ENCODE data around the gene PPM1N. TPM values are rescaled to one million over a fixed set of nuclear protein-coding genes. Genes with fewer than 3 reads are reported as not detected.

The PPM1N gene
- total and polyA plus RNA-seq, 2 of the 13 experiments (the other 11 are each of a cell fraction or from before 2014, with no cell fraction given), result 0.31 to 1.8 TPM

GRCh38 chr19:45469132-45469944 is 28.9 kb upstream of the PPM1N start (continued):
- no peak for TF ChIP-seq ZFAT (CRISPR knock-in tag; conservative IDR thresholded peaks at IDR 0.05)
- TF ChIP-seq ZNF317 (CRISPR knock-in tag; IDR thresholded peaks at IDR 0.05), result peak; percentile 83
- TF ChIP-seq, protein P1, sequence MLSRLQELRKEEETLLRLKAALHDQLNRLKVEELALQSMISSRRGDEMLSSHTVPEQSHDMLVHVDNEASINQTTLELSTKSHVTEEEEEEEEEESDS (CRISPR knock-in tag; IDR thresholded peaks at IDR 0.05; ENCODE audit: borderline replicate concordance), result no peak
- no peak for TF ChIP-seq ZFYVE20 (CRISPR knock-in tag; IDR thresholded peaks at IDR 0.05; ENCODE audit: borderline replicate concordance, low read depth)
- TF ChIP-seq RELA (CRISPR knock-in tag; IDR thresholded peaks at IDR 0.05), result no peak
- TF ChIP-seq MLX (CRISPR knock-in tag; IDR thresholded peaks at IDR 0.05), result no peak
- no peak for TF ChIP-seq ZSCAN30 (CRISPR knock-in tag; IDR thresholded peaks at IDR 0.05)
- TF ChIP-seq TBL1XR1 (IDR thresholded peaks at IDR 0.05; ENCODE audit: borderline replicate concordance, low read length, partially characterized antibody), result peak; percentile 29
- no peak for TF ChIP-seq ZNF83 (CRISPR knock-in tag; IDR thresholded peaks at IDR 0.05; ENCODE audit: borderline replicate concordance)
- TF ChIP-seq MEF2D (CRISPR knock-in tag; IDR thresholded peaks at IDR 0.05), result peak; percentile 71
- TF ChIP-seq NFE2L1 (CRISPR knock-in tag; IDR thresholded peaks at IDR 0.05; ENCODE audit: borderline replicate concordance), result no peak
- no peak for TF ChIP-seq ZNF790 (CRISPR knock-in tag; IDR thresholded peaks at IDR 0.05; ENCODE audit: borderline replicate concordance)
- TF ChIP-seq ZNF543 (CRISPR knock-in tag; IDR thresholded peaks at IDR 0.05), result no peak
- no peak for TF ChIP-seq ADNP (CRISPR knock-in tag; IDR thresholded peaks at IDR 0.05)
- TF ChIP-seq KAT7 (CRISPR knock-in tag; IDR thresholded peaks at IDR 0.05; ENCODE audit: borderline replicate concordance), result no peak
- TF ChIP-seq KDM5B (CRISPR knock-in tag; IDR thresholded peaks at IDR 0.05; ENCODE audit: borderline replicate concordance), result peak; percentile 79
- no peak for TF ChIP-seq YY1 (IDR thresholded peaks at IDR 0.05; ENCODE audit: insufficient read depth, insufficient replicate concordance, low read depth, low read length)
- no peak; the same call in 1 of the 2 replicates for TF ChIP-seq ATF7-NPFF (CRISPR knock-in tag; IDR thresholded peaks at IDR 0.05; ENCODE audit: low read depth)
- 0 out of 2 replicates have a peak, but pooled peaks have one; percentile 27 for TF ChIP-seq HMG20B (CRISPR knock-in tag; conservative IDR thresholded peaks at IDR 0.05)
- TF ChIP-seq SRSF1 (optimal IDR thresholded peaks at IDR 0.05; ENCODE audit: low read depth, low read length), result peak; percentile 72
- TF ChIP-seq ZZZ3 (CRISPR knock-in tag; IDR thresholded peaks at IDR 0.05; ENCODE audit: borderline replicate concordance), result no peak
- no peak for TF ChIP-seq MED8 (CRISPR knock-in tag; IDR thresholded peaks at IDR 0.05; ENCODE audit: insufficient replicate concordance)
- no peak for TF ChIP-seq SRSF4 (IDR thresholded peaks at IDR 0.05; ENCODE audit: low read depth, low read length, poor library complexity, severe bottlenecking)
- 0 out of 2 replicates have a peak, but pooled peaks have one; percentile 41 for TF ChIP-seq ELF4 (CRISPR knock-in tag; IDR thresholded peaks at IDR 0.05; ENCODE audit: borderline replicate concordance)
- no peak for TF ChIP-seq TSC22D2 (CRISPR knock-in tag; IDR thresholded peaks at IDR 0.05; ENCODE audit: borderline replicate concordance)
- no peak for TF ChIP-seq PAWR (CRISPR knock-in tag; IDR thresholded peaks at IDR 0.05; ENCODE audit: borderline replicate concordance)
- no peak for TF ChIP-seq CENPT (CRISPR knock-in tag; IDR thresholded peaks at IDR 0.05; ENCODE audit: low read depth)
- TF ChIP-seq ZNF17 (CRISPR knock-in tag; IDR thresholded peaks at IDR 0.05), result no peak
- no peak for TF ChIP-seq ZNF629 (CRISPR knock-in tag; conservative IDR thresholded peaks at IDR 0.05)
- no peak for TF ChIP-seq ZNF383 (CRISPR knock-in tag; IDR thresholded peaks at IDR 0.05; ENCODE audit: borderline replicate concordance)
- TF ChIP-seq MBD4 (IDR thresholded peaks at IDR 0.05; ENCODE audit: borderline replicate concordance, low read length), result no peak
- TF ChIP-seq BORCS8-MEF2B (CRISPR knock-in tag; IDR thresholded peaks at IDR 0.05), result 0 out of 2 replicates have a peak, but pooled peaks have one; percentile 31
